Left lung (tissue), 10 donors: Measurements from ENCODE around the gene ZBBX. TPM values are rescaled to one million over a fixed set of nuclear protein-coding genes. Genes with fewer than 3 reads are reported as not detected.

Source experiments
- ATAC-seq: fragments of 200-7000 bp; cut with Tn5 transposase; one replicate; pipeline ENCODE4 v1.9.1; 2020; ENCODE audit warnings: moderate library complexity
- DNase-seq, 4 donors: peaks; one replicate each; pipeline ENCODE4 v3.0.0-alpha.2; 2013 to 2020
- H3K27ac ChIP-seq, 2 donors: fragments of 200-600 bp; sonication (generic) in 1 of 2; one replicate each; pipeline versions ENCODE4 v1.5.0 to v1.8.0; 2020 to 2021
- H3K27me3 ChIP-seq, 2 donors: fragments of 200-600 bp; sonication (generic) in 1 of 2; one replicate each; pipeline versions ENCODE4 v1.5.0 to v1.8.0; 2020 to 2021
- H3K36me3 ChIP-seq, 2 donors: fragments of 200-600 bp; sonication (generic) in 1 of 2; one replicate each; pipeline versions ENCODE4 v1.5.0 to v1.8.0; 2020 to 2021
- H3K4me1 ChIP-seq, 2 donors: fragments of 200-600 bp; one replicate each; pipeline ENCODE4 v1.8.0; 2021
- H3K4me3 ChIP-seq, 2 donors: fragments of 200-600 bp; sonication (generic) in 1 of 2; one replicate each; pipeline versions ENCODE4 v1.5.0 to v1.8.0; 2020 to 2021; ENCODE audit warnings: mild to moderate bottlenecking in 1 of 2
- H3K9me3 ChIP-seq, 2 donors: fragments of 200-600 bp; sonication (generic) in 1 of 2; one replicate each; pipeline versions ENCODE4 v1.5.0 to v1.8.0; 2020 to 2021
- intact Hi-C, 2 donors: fragments of 100-400 bp; cut with DNase I; formaldehyde crosslinking; loops; one replicate each; pipeline versions ENCODE4 v1.11.2 to v1.14.2; 2022
- polyA plus RNA-seq, 6 donors: library from polyadenylated mRNA; unstranded; fragments of 120-200 nt; gene quantifications; one replicate each; pipeline ENCODE4 v1.2.1, GENCODE V29; 2013; ENCODE audit not compliant: insufficient read length in 6 of 6
- total RNA-seq, 2 donors: library from RNA; stranded (reverse); fragmentation: NEBNext Ultra II Directional; extraction: Animal tissue kit (Norgen Biotek cat#: 25700); gene quantifications; one replicate each; pipeline ENCODE4 v1.2.1, GENCODE V29; 2021
- TF ChIP-seq, protein P1 (sequence below), 2 donors: fragments of 200-600 bp; sonication (generic) in 1 of 2; IDR thresholded peaks; one replicate each; pipeline versions ENCODE4 v1.5.0 to v1.8.0; 2021; ENCODE audit warnings: antibody characterized with exemption in 2 of 2
- donor health status: DM: no; HTN: yes; CAD: no.
- donor health status: DM: no; HTN: no; CAD: no.

ZBBX gene
- total and polyA plus RNA-seq, 8 donors: 1.5 to 9.8 (median 8.0) TPM; not detected in 1

GRCh38 chr3:167372138-167372537, 8.0 kb downstream of the ZBBX start:
- no peaks in the 10 kb centered on the region for H3K27me3 ChIP-seq
- TF ChIP-seq, protein P1, sequence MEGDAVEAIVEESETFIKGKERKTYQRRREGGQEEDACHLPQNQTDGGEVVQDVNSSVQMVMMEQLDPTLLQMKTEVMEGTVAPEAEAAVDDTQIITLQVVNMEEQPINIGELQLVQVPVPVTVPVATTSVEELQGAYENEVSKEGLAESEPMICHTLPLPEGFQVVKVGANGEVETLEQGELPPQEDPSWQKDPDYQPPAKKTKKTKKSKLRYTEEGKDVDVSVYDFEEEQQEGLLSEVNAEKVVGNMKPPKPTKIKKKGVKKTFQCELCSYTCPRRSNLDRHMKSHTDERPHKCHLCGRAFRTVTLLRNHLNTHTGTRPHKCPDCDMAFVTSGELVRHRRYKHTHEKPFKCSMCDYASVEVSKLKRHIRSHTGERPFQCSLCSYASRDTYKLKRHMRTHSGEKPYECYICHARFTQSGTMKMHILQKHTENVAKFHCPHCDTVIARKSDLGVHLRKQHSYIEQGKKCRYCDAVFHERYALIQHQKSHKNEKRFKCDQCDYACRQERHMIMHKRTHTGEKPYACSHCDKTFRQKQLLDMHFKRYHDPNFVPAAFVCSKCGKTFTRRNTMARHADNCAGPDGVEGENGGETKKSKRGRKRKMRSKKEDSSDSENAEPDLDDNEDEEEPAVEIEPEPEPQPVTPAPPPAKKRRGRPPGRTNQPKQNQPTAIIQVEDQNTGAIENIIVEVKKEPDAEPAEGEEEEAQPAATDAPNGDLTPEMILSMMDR (IDR thresholded peaks at IDR 0.05): no peak
- H3K9me3 ChIP-seq: no peaks in the 10 kb centered on the region
- no peaks in the 10 kb centered on the region for H3K4me1 ChIP-seq
- DNase-seq (no peak), ATAC-seq (no peak)
- intact Hi-C loops: no loop called here
- H3K36me3 ChIP-seq: no peaks in the 10 kb centered on the region
- no peak overlapping the region for H3K4me3 ChIP-seq
- H3K27ac ChIP-seq: no peak overlapping the region

DNA sequence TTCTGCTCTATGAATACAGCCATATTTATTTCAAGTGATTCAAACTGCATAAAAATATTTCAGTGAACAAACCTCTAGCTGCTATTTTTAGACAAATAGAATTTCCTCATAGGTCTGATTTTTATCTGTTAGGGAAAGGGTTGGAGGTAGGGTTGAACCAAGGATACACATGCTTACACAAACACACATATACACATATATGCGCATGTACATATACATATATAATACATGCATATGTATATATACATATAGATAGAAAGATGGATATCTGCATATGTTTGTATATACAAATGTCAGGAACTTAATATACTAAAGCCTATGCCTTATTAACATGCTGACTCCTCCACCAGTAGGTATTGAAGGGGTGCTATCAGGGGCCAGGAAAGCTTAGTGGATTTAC, 18.1 kb downstream of the ZBBX start:
- no peak overlapping the region for H3K4me3 ChIP-seq
- H3K4me1 ChIP-seq: no peaks in the 10 kb centered on the region
- no peaks in the 10 kb centered on the region for H3K9me3 ChIP-seq
- no peaks in the 10 kb centered on the region for H3K36me3 ChIP-seq
- DNase-seq (no peak), ATAC-seq (no peak)
- no peaks in the 10 kb centered on the region for H3K27me3 ChIP-seq
- H3K27ac ChIP-seq: no peak overlapping the region
- TF ChIP-seq, protein P1 (IDR thresholded peaks at IDR 0.05): no peak
- intact Hi-C loops: no loop called here

DNA sequence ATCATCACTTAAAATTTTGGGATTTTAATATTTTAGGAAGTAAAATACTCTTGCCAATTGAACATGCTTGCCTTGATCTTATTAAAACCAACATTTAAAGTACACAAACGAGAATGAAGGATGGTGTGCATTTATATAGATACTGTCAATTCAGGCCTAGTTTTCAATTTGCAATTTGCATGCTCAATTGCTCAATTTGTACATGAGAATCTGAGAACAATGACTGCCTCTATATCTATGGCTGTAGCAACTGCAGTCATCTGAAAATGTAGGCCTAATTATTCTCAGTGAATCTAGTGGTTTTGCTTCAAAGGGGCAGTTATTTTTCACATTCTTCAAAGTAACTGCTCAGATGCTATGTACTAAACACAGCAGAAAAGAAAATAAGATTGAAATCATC, 18.8 kb downstream of the ZBBX start:
- ATAC-seq: no peak
- Histone ChIP-seq H3K4me3 (no peak overlapping the region), H3K4me1 (no peaks in the 10 kb centered on the region), H3K27ac (no peak overlapping the region), H3K27me3 (no peaks in the 10 kb centered on the region), H3K9me3 (no peaks in the 10 kb centered on the region), H3K36me3 (no peaks in the 10 kb centered on the region)
- intact Hi-C loops: no loop called here
- DNase-seq: no peak
- TF ChIP-seq, protein P1 (IDR thresholded peaks at IDR 0.05): no peak

DNA sequence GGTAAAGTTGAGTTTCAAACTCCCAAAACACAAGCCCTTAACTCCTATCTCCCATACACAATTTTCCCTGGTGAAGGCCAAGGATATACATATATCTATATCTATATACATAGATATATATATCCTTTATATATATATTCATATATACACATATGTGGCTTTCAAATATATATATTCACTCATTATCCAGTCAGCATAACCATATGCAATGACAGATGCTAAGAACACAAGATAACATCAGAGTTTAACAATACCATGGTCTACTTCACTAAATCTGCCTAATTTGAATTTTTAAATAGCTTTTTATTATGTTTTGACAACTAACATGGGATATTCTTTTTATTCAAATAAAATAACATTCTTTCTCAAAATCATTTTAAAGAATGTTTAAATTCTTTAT, 24.7 kb downstream of the ZBBX start:
- H3K4me1 ChIP-seq: no peaks in the 10 kb centered on the region
- H3K27me3 ChIP-seq: no peaks in the 10 kb centered on the region
- TF ChIP-seq, protein P1 (IDR thresholded peaks at IDR 0.05): no peak
- no peak overlapping the region for H3K4me3 ChIP-seq
- intact Hi-C loops: no loop called here
- no peaks in the 10 kb centered on the region for H3K9me3 ChIP-seq
- H3K27ac ChIP-seq: no peak overlapping the region
- H3K36me3 ChIP-seq: no peaks in the 10 kb centered on the region
- DNase-seq (no peak), ATAC-seq (no peak)

- no peak for ATAC-seq
- Histone ChIP-seq H3K36me3 (no peaks in the 10 kb centered on the region), H3K9me3 (no peaks in the 10 kb centered on the region), H3K4me3 (no peak overlapping the region), H3K27me3 (no peaks in the 10 kb centered on the region), H3K27ac (no peak overlapping the region), H3K4me1 (no peaks in the 10 kb centered on the region)
- TF ChIP-seq, protein P1 (IDR thresholded peaks at IDR 0.05): no peak
- DNase-seq: no peak
- intact Hi-C loops: no loop called here
Measured at GRCh38 chr3:167354751-167355150, 25.3 kb downstream of the ZBBX start.
